K562 (cell line): ENCODE data around the gene FARSA. TPM values are rescaled to one million over a fixed set of nuclear protein-coding genes. Genes with fewer than 3 reads are reported as not detected.

Experiments used
- CC2D1A ChIP-seq: fragments of 450-650 bp; IDR thresholded peaks from 2 replicates; pipeline ENCODE4 v1.6.1; 2017; ENCODE audit warnings: mild to moderate bottlenecking
- CCNT2 ChIP-seq: IDR thresholded peaks from 2 replicates; pipeline ENCODE4 v1.6.1; 2011; ENCODE audit warnings: borderline replicate concordance, low read depth, mild to moderate bottlenecking, moderate library complexity, mixed read lengths, low read length; ENCODE audit not compliant: insufficient read length; ENCODE audit errors: extremely low read depth
- CHD1 ChIP-seq: fragments of 200-600 bp; sonication (generic); IDR thresholded peaks from one replicate; pipeline ENCODE4 v1.6.1; 2012; ENCODE audit warnings: mild to moderate bottlenecking, moderate library complexity, low read length, inconsistent platforms
- E2F4 ChIP-seq: sonication (generic); formaldehyde crosslinking; IDR thresholded peaks from 2 replicates; pipeline ENCODE4 v1.8.0; 2022; ENCODE audit warnings: mild to moderate bottlenecking, low read depth, missing genetic modification reagents
- MAZ ChIP-seq, 2 experiments: fragments of 450-650 bp in 1 of 2; sonication (generic) in 1 of 2; formaldehyde crosslinking; IDR thresholded peaks in 1 of 2; conservative IDR thresholded peaks in 1 of 2; 2 replicates each; pipeline versions ENCODE4 v1.4.0 to v1.5.0; 2020; ENCODE audit warnings: mild to moderate bottlenecking in 1 of 2, missing genetic modification reagents in 1 of 2
- PHF8 ChIP-seq: fragments of 200-600 bp; sonication (generic); IDR thresholded peaks from 2 replicates; pipeline ENCODE4 v1.6.1; 2012; ENCODE audit warnings: mixed run types, mild to moderate bottlenecking, inconsistent platforms, low read length, moderate library complexity, borderline replicate concordance
- POLR2AphosphoS5 ChIP-seq: IDR thresholded peaks from 2 replicates; pipeline ENCODE4 v1.6.1; 2011; ENCODE audit warnings: mild to moderate bottlenecking, low read depth, low read length, moderate library complexity; ENCODE audit not compliant: control insufficient read depth, insufficient read depth
- SAFB2 ChIP-seq: fragments of 200-400 bp; formaldehyde crosslinking; IDR thresholded peaks from 2 replicates; pipeline ENCODE4 v1.6.1; 2018; ENCODE audit warnings: borderline replicate concordance, low read length, low read depth, moderate library complexity; ENCODE audit not compliant: severe bottlenecking
- SUPT5H ChIP-seq: fragments of 450-650 bp; IDR thresholded peaks from 2 replicates; pipeline ENCODE4 v1.6.1; 2016
- ZNF696 ChIP-seq: fragments of 250-450 bp; sonication (Bioruptor Pico); conservative IDR thresholded peaks from 2 replicates; pipeline ENCODE4 v1.4.0; 2020; ENCODE audit warnings: mild to moderate bottlenecking, moderate library complexity
- polyA plus RNA-seq, 8 experiments: library from polyadenylated mRNA; depleted of rRNA in 4 of 8; stranded (reverse) in 5 of 8; unstranded in 3 of 8; fragments of >200 nt; fragmentation: Nextera tagmentation in 2 of 8; fragmentation: Illumina TruSeq in 1 of 8; extraction: Ambion mirVana in 2 of 8; extraction: Trizol in 1 of 8; gene quantifications; 2 replicates each; pipeline versions ENCODE4 v1.2.1 to v1.2.3, GENCODE V29; 2011 to 2014; ENCODE audit warnings: inconsistent platforms in 1 of 8, missing spikeins in 1 of 8
- total RNA-seq, 7 experiments: library from RNA; depleted of rRNA in 6 of 7; stranded (reverse); fragments of >200 nt in 6 of 7; fragmentation: Illumina TruSeq in 2 of 7; extraction: Trizol in 2 of 7; gene quantifications; 2 replicates each; pipeline versions ENCODE4 v1.2.1 to v1.2.3, GENCODE V29; 2011 to 2021; ENCODE audit warnings: low replicate concordance in 1 of 7
- TF ChIP-seq, protein P1 (sequence below): fragments of 200-800 bp; sonication (Bioruptor generic); IDR thresholded peaks from 2 replicates; pipeline ENCODE4 v1.6.1; 2016; ENCODE audit warnings: missing genetic modification characterization, missing compliant biosample characterization
- TF ChIP-seq, protein P2 (sequence below): fragments of 450-650 bp; IDR thresholded peaks from 2 replicates; pipeline ENCODE4 v1.6.1; 2016; ENCODE audit warnings: low read depth, mild to moderate bottlenecking, moderate library complexity

The FARSA gene
- total and polyA plus RNA-seq, 9 of the 15 experiments (the other 6 are each of a cell fraction or from before 2014, with no cell fraction given), result 25.2 to 237 (median 89.6) TPM

DNA sequence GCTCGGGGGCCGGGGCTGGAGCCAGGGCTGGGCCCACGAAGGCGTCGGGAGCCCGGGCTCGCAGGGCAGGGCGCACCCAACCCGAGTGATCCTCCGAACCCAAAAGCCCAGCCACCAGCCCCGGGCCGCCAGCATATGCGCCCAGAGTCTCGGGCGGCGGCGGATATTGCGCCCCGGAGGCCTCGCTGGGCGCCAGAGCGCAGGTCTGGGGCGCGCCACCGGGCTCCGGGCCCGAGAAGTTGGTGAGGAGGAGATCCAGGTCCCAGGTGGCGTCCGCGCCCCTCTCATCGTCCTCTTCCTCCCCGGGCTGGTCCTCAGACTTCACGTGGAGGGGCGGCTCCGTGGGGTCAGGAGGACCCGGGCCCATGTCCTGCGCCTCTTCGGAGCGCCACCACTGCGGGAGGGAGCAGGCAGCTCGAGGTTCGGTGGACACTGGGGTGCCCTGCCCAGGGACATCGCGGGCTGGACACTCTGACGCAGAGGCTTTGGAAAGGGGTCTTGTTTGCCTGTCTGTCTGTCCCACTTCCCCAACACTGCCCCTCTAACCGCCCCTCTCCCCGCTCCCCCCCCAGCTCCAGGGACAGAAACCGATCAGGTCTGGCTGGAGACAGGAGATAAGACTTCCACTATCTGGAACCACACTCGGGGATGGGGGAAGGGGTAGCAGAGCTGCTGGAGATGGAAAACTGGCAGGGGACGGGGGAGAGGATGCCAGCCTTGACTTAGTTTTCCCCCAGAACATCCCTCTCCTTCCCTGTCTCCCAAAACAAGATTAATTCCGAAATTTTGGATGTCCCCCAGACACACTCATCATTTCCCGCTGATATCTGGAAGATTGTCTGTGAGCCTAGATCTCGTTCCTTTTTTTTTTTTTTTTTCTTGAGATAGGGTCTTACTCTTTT lies 47.5 kb downstream of the FARSA start (continued):
- TF ChIP-seq, protein P1, sequence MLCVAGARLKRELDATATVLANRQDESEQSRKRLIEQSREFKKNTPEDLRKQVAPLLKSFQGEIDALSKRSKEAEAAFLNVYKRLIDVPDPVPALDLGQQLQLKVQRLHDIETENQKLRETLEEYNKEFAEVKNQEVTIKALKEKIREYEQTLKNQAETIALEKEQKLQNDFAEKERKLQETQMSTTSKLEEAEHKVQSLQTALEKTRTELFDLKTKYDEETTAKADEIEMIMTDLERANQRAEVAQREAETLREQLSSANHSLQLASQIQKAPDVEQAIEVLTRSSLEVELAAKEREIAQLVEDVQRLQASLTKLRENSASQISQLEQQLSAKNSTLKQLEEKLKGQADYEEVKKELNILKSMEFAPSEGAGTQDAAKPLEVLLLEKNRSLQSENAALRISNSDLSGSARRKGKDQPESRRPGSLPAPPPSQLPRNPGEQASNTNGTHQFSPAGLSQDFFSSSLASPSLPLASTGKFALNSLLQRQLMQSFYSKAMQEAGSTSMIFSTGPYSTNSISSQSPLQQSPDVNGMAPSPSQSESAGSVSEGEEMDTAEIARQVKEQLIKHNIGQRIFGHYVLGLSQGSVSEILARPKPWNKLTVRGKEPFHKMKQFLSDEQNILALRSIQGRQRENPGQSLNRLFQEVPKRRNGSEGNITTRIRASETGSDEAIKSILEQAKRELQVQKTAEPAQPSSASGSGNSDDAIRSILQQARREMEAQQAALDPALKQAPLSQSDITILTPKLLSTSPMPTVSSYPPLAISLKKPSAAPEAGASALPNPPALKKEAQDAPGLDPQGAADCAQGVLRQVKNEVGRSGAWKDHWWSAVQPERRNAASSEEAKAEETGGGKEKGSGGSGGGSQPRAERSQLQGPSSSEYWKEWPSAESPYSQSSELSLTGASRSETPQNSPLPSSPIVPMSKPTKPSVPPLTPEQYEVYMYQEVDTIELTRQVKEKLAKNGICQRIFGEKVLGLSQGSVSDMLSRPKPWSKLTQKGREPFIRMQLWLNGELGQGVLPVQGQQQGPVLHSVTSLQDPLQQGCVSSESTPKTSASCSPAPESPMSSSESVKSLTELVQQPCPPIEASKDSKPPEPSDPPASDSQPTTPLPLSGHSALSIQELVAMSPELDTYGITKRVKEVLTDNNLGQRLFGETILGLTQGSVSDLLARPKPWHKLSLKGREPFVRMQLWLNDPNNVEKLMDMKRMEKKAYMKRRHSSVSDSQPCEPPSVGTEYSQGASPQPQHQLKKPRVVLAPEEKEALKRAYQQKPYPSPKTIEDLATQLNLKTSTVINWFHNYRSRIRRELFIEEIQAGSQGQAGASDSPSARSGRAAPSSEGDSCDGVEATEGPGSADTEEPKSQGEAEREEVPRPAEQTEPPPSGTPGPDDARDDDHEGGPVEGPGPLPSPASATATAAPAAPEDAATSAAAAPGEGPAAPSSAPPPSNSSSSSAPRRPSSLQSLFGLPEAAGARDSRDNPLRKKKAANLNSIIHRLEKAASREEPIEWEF (CRISPR knock-in tag), result 0 out of 2 replicates have a peak, but pooled peaks have one; percentile 64
- TF ChIP-seq PHF8 (peak; percentile 37; the same call in 1 of the 2 replicates), CCNT2 (peak; percentile 64), E2F4 (CRISPR knock-in tag) (no peak), MAZ (CRISPR knock-in tag; conservative IDR thresholded peaks at IDR 0.05 in 1 of 2, IDR thresholded peaks at IDR 0.05 in 1 of 2) (peak; percentile 21 to 62; a peak in 3 of 4 replicates), ZNF696 (CRISPR knock-in tag) (no peak), SUPT5H (0 out of 2 replicates have a peak, but pooled peaks have one; percentile 29), CHD1 (peak; percentile 96), CC2D1A (peak; percentile 72; the same call in 1 of the 2 replicates), POLR2AphosphoS5 (peak; percentile 94), SAFB2 (no peak)
- TF ChIP-seq, protein P2, sequence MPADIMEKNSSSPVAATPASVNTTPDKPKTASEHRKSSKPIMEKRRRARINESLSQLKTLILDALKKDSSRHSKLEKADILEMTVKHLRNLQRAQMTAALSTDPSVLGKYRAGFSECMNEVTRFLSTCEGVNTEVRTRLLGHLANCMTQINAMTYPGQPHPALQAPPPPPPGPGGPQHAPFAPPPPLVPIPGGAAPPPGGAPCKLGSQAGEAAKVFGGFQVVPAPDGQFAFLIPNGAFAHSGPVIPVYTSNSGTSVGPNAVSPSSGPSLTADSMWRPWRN, result 0 out of 2 replicates have a peak, but pooled peaks have one; percentile 52
